ENCODE data around the gene ITPR1. TPM values are rescaled to one million over a fixed set of nuclear protein-coding genes. Genes with fewer than 3 reads are reported as not detected.

Gene ITPR1
- total and polyA plus RNA-seq, 5 experiments from 2014 or later = 8.3 to 80.4 (median 10.6) TPM

- peak overlapping the region in 7 of 10 donors; percentile 72 to 100 (median 79) for H3K27ac Mint-ChIP-seq
- POLR2A ChIA-PET = interaction anchor here (0.8 kb wide), 1 partner anchor 150 kb away, joined by 3 read pairs; no protein-coding TSS in a partner anchor
- peaks cover 0 to 2% (median 0%) of the 10 kb centered on the region in 9 donors for H3K9me3 Mint-ChIP-seq
- no peak for DNase-seq
- H3K4me1 Mint-ChIP-seq = peaks cover 57 to 98% (median 91%) of the 10 kb centered on the region in 4 donors
- peak overlapping the region in 8 of 10 donors; percentile 8 to 83 (median 45) for H3K4me3 Mint-ChIP-seq
- peaks cover 0 to 3% (median 0%) of the 10 kb centered on the region in 3 donors for H3K36me3 Mint-ChIP-seq
- ATAC-seq = no peak
- peaks cover 0 to 2% (median 0%) of the 10 kb centered on the region in 5 donors for H3K27me3 Mint-ChIP-seq
Measured at GRCh38 chr3:4829031-4829394, 335.9 kb downstream of the ITPR1 start.

- Mint-ChIP-seq H3K27ac (peak overlapping the region; percentile 94 to 100 (median 98)), H3K27me3 (peaks cover 0 to 2% (median 0%) of the 10 kb centered on the region in 5 donors), H3K4me3 (peak overlapping the region; percentile 78 to 98 (median 91)), H3K36me3 (no peaks in the 10 kb centered on the region), H3K9me3 (peaks cover 0 to 2% (median 0%) of the 10 kb centered on the region in 9 donors), H3K4me1 (peaks cover 63 to 98% (median 92%) of the 10 kb centered on the region in 4 donors)
- POLR2A ChIA-PET = interaction anchor here (0.5 to 1.3 kb wide), 2 partner anchors 9 to 509 kb away, joined by 6 to 8 read pairs; no protein-coding TSS in a partner anchor
- no peak for ATAC-seq
- DNase-seq = no peak
Measured at GRCh38 chr3:4830586-4830914, 337.4 kb downstream of the ITPR1 start.

GRCh38 chr3:4831580-4831950 lies 338.4 kb downstream of the ITPR1 start:
- Mint-ChIP-seq H3K4me1 (peaks cover 62 to 97% (median 91%) of the 10 kb centered on the region in 4 donors), H3K27me3 (peaks cover 0 to 2% (median 0%) of the 10 kb centered on the region in 5 donors), H3K36me3 (peaks cover 0 to 4% (median 4%) of the 10 kb centered on the region in 3 donors), H3K9me3 (peaks cover 0 to 2% (median 0%) of the 10 kb centered on the region in 9 donors), H3K4me3 (peak overlapping the region; percentile 78 to 98 (median 91)), H3K27ac (peak overlapping the region; percentile 94 to 100 (median 98))
- POLR2A ChIA-PET = interaction anchor here (0.7 to 1.2 kb wide), 5 partner anchors 9 to 147 kb away, joined by 3 to 4 read pairs (median 3); no protein-coding TSS in a partner anchor
- ATAC-seq (peak; percentile 21 to 39), DNase-seq (peak in 1 of 10 donors; percentile 14)

DNA sequence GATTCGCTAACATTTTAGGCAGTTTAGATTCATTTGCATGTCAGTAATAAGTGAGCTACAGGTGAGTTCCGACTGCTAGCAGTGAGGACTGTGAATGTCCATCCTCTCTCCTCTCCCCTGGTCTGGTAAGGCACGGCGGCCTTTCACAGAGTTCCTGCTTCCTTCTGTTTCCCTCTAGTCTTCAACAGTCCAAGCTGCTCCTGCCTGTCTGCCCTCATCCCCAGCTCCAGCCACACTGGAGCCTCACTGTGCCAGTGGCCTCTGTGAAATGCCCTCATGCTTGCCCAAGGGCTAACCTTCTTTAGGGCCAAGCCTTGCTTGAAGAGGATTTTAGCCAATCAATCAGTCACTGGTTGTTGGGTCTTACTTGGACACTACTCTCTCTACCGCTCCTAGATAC lies 340.3 kb downstream of the ITPR1 start:
- H3K27ac Mint-ChIP-seq = peak overlapping the region in 9 of 10 donors; percentile 3 to 94 (median 88)
- H3K36me3 Mint-ChIP-seq = peaks cover 0 to 18% (median 16%) of the 10 kb centered on the region in 3 donors
- H3K4me3 Mint-ChIP-seq = peak overlapping the region in 6 of 10 donors; percentile 9 to 63 (median 34)
- H3K27me3 Mint-ChIP-seq = peaks cover 0 to 2% (median 0%) of the 10 kb centered on the region in 5 donors
- H3K4me1 Mint-ChIP-seq = peaks cover 56 to 88% (median 84%) of the 10 kb centered on the region in 4 donors
- POLR2A ChIA-PET = no interaction called here
- H3K9me3 Mint-ChIP-seq = peaks cover 0 to 2% (median 0%) of the 10 kb centered on the region in 9 donors
- ATAC-seq (no peak), DNase-seq (no peak)

DNA sequence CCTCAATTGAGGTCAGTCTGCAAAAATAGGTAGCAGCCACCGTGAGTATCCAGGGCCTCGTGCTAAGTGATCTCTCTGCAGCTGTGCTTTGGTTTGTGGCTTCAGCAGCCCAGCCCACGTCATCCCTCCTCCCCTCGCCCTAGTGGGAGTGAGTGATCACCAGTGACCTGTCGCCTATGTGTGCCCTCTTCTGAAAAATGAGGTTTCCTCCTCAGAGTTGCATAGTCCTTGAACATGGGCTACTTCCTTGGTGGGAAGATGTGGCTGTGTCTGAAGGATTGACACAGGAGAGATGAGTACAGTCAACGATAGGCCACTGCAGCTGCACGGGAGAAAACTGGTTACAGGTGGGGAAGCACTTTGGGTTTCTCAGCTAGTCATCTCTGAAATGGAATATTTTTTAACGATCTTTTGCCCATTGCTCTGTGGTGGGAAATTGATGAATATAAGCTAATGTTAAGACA lies 341.3 kb downstream of the ITPR1 start:
- Mint-ChIP-seq H3K27ac (peak overlapping the region; percentile 68 to 94 (median 87)), H3K4me1 (peaks cover 52 to 82% (median 78%) of the 10 kb centered on the region in 4 donors), H3K27me3 (peaks cover 0 to 2% (median 0%) of the 10 kb centered on the region in 5 donors), H3K9me3 (peaks cover 0 to 2% (median 0%) of the 10 kb centered on the region in 9 donors), H3K36me3 (peaks cover 0 to 24% (median 19%) of the 10 kb centered on the region in 3 donors), H3K4me3 (peak overlapping the region in 9 of 10 donors; percentile 40 to 65 (median 44))
- DNase-seq (peak in 9 of 10 donors; percentile 35 to 69 (median 55)), ATAC-seq (peak; percentile 50 to 53)
- POLR2A ChIA-PET = interaction anchor here (1.1 to 1.5 kb wide), 2 partner anchors 10 to 149 kb away, joined by 3 to 5 read pairs; no protein-coding TSS in a partner anchor

GRCh38 chr3:4835616-4836043 lies 342.5 kb downstream of the ITPR1 start:
- ATAC-seq = no peak
- DNase-seq = no peak
- peaks cover 0 to 2% (median 0%) of the 10 kb centered on the region in 9 donors for H3K9me3 Mint-ChIP-seq
- H3K27ac Mint-ChIP-seq = peak overlapping the region in 9 of 10 donors; percentile 13 to 92 (median 62)
- H3K4me3 Mint-ChIP-seq = peak overlapping the region in 7 of 10 donors; percentile 4 to 52 (median 35)
- H3K4me1 Mint-ChIP-seq = peaks cover 47 to 76% (median 74%) of the 10 kb centered on the region in 4 donors
- POLR2A ChIA-PET = interaction anchor here (0.5 to 1.5 kb wide), 5 partner anchors 9 to 431 kb away, joined by 3 to 5 read pairs (median 3); partner anchors contain the start of gene BHLHE40
- H3K36me3 Mint-ChIP-seq = peaks cover 0 to 24% (median 19%) of the 10 kb centered on the region in 3 donors
- peaks cover 0 to 2% (median 0%) of the 10 kb centered on the region in 5 donors for H3K27me3 Mint-ChIP-seq

- Mint-ChIP-seq H3K4me3 (no peak overlapping the region), H3K4me1 (peaks cover 44 to 76% (median 74%) of the 10 kb centered on the region in 4 donors), H3K27ac (peak overlapping the region in 5 of 10 donors; percentile 21 to 85 (median 49)), H3K27me3 (no peaks in the 10 kb centered on the region), H3K36me3 (peaks cover 0 to 24% (median 19%) of the 10 kb centered on the region in 3 donors), H3K9me3 (no peaks in the 10 kb centered on the region)
- DNase-seq (no peak), ATAC-seq (no peak)
- POLR2A ChIA-PET = interaction anchor here (0.7 kb wide), 1 partner anchor 90 kb away, joined by 9 read pairs; no protein-coding TSS in a partner anchor
Measured at GRCh38 chr3:4836516-4836915, 343.4 kb downstream of the ITPR1 start.

DNA sequence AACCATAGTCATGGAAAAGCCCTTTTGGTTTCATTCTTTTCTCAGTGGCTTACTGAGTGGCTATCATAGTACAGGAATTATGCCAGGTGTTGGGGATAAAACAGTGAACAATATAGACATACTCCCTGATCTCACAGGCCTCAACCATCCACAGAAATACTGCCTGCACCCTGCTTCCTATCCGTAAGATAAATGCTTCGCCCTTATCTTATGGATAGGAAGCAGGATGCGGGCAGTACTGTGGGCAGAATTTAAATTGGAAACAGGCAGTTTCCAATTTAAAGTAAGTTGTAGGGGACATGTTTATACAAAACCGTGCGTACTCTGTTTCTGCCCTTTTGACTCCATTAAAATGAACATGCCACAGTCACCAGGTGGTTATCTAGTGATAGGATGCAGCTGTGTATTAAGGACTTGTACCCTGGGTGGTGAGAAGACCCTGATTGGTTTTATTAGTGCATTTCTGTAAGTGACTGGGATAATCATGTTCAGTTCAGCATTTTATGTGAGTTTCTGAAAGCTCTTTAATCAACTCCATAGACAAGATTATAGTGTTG lies 344.3 kb downstream of the ITPR1 start:
- POLR2A ChIA-PET = interaction anchor here (1.5 kb wide), 1 partner anchor 9 kb away, joined by 4 read pairs; no protein-coding TSS in a partner anchor

DNA sequence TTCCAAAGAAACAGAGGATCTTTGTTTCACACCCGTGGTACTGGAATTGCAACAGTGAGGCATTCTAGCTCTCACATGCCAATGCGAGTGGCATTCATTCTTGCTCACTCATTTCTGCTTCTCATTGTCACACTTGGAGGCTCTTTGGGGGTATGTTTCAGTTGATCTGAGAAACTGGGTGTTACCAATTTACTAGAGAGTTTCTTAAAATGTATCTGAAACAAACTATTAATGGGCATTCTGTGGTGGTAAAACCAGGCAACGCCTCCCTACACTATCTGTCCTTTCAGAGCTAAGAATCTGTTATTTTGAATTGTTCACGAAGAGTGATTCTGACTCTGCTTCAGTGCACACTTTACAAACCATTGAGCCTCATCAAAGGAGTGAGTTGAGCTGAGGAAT lies 345.5 kb downstream of the ITPR1 start:
- Mint-ChIP-seq H3K4me1 (peaks cover 41 to 80% (median 75%) of the 10 kb centered on the region in 4 donors), H3K9me3 (no peaks in the 10 kb centered on the region), H3K4me3 (no peak overlapping the region), H3K27me3 (no peaks in the 10 kb centered on the region), H3K36me3 (peaks cover 4 to 24% (median 22%) of the 10 kb centered on the region in 3 donors), H3K27ac (no peak overlapping the region)
- ATAC-seq (no peak), DNase-seq (no peak)
- POLR2A ChIA-PET = interaction anchor here (0.8 to 1.5 kb wide), 2 partner anchors 8 to 10 kb away, joined by 3 to 4 read pairs; no protein-coding TSS in a partner anchor

More for the DNA sequence above, 344.3 kb downstream of the ITPR1 start:
- no peak for DNase-seq
- H3K36me3 Mint-ChIP-seq = peaks cover 0 to 24% (median 19%) of the 10 kb centered on the region in 3 donors
- no peaks in the 10 kb centered on the region for H3K27me3 Mint-ChIP-seq
- no peak overlapping the region for H3K4me3 Mint-ChIP-seq
- no peaks in the 10 kb centered on the region for H3K9me3 Mint-ChIP-seq
- H3K4me1 Mint-ChIP-seq = peaks cover 43 to 79% (median 75%) of the 10 kb centered on the region in 4 donors
- peak overlapping the region in 2 of 10 donors; percentile 39 to 49 for H3K27ac Mint-ChIP-seq
- no peak for ATAC-seq

- POLR2A ChIA-PET = interaction anchor here (0.6 to 0.8 kb wide), 2 partner anchors 9 to 200 kb away, joined by 3 read pairs; no protein-coding TSS in a partner anchor
- Mint-ChIP-seq H3K9me3 (no peaks in the 10 kb centered on the region), H3K4me1 (peaks cover 37 to 77% (median 72%) of the 10 kb centered on the region in 4 donors), H3K4me3 (no peak overlapping the region), H3K36me3 (peaks cover 4 to 24% (median 22%) of the 10 kb centered on the region in 3 donors), H3K27ac (no peak overlapping the region), H3K27me3 (no peaks in the 10 kb centered on the region)
- DNase-seq = no peak
- no peak for ATAC-seq
Measured at GRCh38 chr3:4839278-4839677, 346.1 kb downstream of the ITPR1 start.

- Mint-ChIP-seq H3K27me3 (no peaks in the 10 kb centered on the region), H3K4me1 (peaks cover 32 to 74% (median 72%) of the 10 kb centered on the region in 4 donors), H3K4me3 (peak overlapping the region in 5 of 10 donors; percentile 4 to 73 (median 30)), H3K27ac (peak overlapping the region in 8 of 10 donors; percentile 0 to 95 (median 46)), H3K9me3 (no peaks in the 10 kb centered on the region), H3K36me3 (peaks cover 4 to 23% (median 20%) of the 10 kb centered on the region in 3 donors)
- POLR2A ChIA-PET = interaction anchor here (1.3 to 1.4 kb wide), 2 partner anchors 10 to 15 kb away, joined by 4 read pairs; no protein-coding TSS in a partner anchor
- DNase-seq (no peak), ATAC-seq (no peak)
Measured at GRCh38 chr3:4841225-4841624, 348.1 kb downstream of the ITPR1 start.

DNA sequence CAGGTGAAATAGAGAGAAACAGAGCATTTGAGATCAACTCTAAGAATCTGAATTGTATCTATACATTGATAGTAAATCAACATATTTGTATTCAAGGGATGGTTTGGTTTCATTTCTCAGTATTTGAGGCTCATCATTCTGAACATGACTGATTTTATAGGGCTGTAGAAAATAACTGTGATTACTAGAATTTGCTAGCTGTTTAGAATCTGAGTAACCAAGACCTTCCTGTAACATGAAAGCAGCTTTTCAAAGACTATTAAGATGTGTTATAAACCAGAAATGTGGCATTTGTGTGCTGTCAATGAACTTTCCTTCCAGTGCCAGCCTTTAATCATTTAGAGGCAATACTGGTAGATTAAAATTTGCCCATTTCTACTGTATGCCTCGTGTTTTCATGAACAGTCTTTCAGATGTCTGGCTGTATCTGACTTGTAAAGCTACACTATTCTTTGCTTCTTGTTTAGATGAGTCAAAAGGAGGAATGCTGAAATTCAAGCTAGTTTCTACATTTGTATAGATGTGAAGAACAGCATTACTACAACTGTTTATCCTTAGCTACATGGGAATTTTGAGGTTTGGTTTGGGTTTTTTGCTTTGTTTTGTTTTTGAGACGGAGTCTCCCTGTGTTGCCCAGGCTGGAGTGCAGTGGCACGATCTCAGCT lies 348.8 kb downstream of the ITPR1 start:
- Mint-ChIP-seq H3K36me3 (peaks cover 4 to 22% (median 18%) of the 10 kb centered on the region in 3 donors), H3K9me3 (no peaks in the 10 kb centered on the region), H3K4me3 (peak overlapping the region in 5 of 10 donors; percentile 6 to 73 (median 30)), H3K4me1 (peaks cover 33 to 77% (median 76%) of the 10 kb centered on the region in 4 donors), H3K27me3 (no peaks in the 10 kb centered on the region), H3K27ac (peak overlapping the region in 9 of 10 donors; percentile 4 to 95 (median 26))
- ATAC-seq (no peak), DNase-seq (peak in 1 of 10 donors; percentile 9)
- POLR2A ChIA-PET = interaction anchor here (0.6 to 1.4 kb wide), 3 partner anchors 9 to 138 kb away, joined by 3 to 4 read pairs (median 4); partner anchors contain the start of gene BHLHE40

Measured in naive thymus-derived CD8-positive, alpha-beta T cell (primary cell).